Ovary (tissue), 9 donors: Measurements from ENCODE around the gene TXK. TPM values are rescaled to one million over a fixed set of nuclear protein-coding genes. Genes with fewer than 3 reads are reported as not detected.

Experiments
- DNase-seq, 5 donors: peaks; one replicate each; pipeline ENCODE4 v3.0.0-alpha.2; 2019 to 2020
- H3K27ac ChIP-seq, 2 donors: fragments of 200-600 bp; one replicate each; pipeline versions ENCODE4 v1.5.1 to v1.8.0; 2019 to 2022
- H3K27me3 ChIP-seq: fragments of 200-600 bp; one replicate; pipeline ENCODE4 v1.8.0; 2022
- H3K36me3 ChIP-seq: fragments of 200-600 bp; sonication (generic); one replicate; pipeline ENCODE4 v1.5.1; 2019
- H3K4me1 ChIP-seq: one replicate; pipeline ENCODE4 v1.8.1; 2013; ENCODE audit warnings: mild to moderate bottlenecking, moderate library complexity; ENCODE audit not compliant: insufficient read depth
- H3K4me3 ChIP-seq: fragments of 200-600 bp; sonication (generic); one replicate; pipeline ENCODE4 v1.5.1; 2017
- H3K9me3 ChIP-seq, 2 donors: fragments of 200-600 bp in 1 of 2; sonication (generic) in 1 of 2; one replicate each; pipeline versions ENCODE4 v1.5.1 to v1.8.1; 2013 to 2019; ENCODE audit warnings: mild to moderate bottlenecking in 1 of 2, moderate library complexity in 1 of 2
- EP300 ChIP-seq: sonication (generic); formaldehyde crosslinking; IDR thresholded peaks from one replicate; pipeline ENCODE4 v1.6.1; 2017; ENCODE audit warnings: antibody characterized with exemption
- POLR2A ChIP-seq: fragments of 450-650 bp; IDR thresholded peaks from one replicate; pipeline ENCODE4 v1.6.1; 2017; ENCODE audit warnings: antibody characterized with exemption, mild to moderate bottlenecking, moderate library complexity
- WGBS, 3 donors: extraction: QIAGEN DNeasy Blood & Tissue Kit in 1 of 3; methylation state at CpG; one replicate each; pipeline versions ENCODE4 v1.1.5 to v1.1.7; 2013 to 2017; 5-methylcytosine and 5-hydroxymethylcytosine counted together
- intact Hi-C, 4 donors: fragments of 100-400 bp; cut with DNase I; formaldehyde crosslinking; loops; one replicate each; pipeline versions ENCODE4 v1.11.0 to v1.15.1; 2022 to 2023
- polyA plus RNA-seq, 2 donors: library from polyadenylated mRNA; stranded (reverse); fragments of 200-250 nt in 1 of 2; fragments of 350-450 nt in 1 of 2; fragmentation: Illumina TruSeq in 1 of 2; extraction: RNeasy Lipid Tissue Mini Kit (QIAGEN cat#74804) in 1 of 2; gene quantifications; one replicate each; pipeline ENCODE4 v1.2.3, GENCODE V29; 2013 to 2014
- total RNA-seq, 7 donors: library from RNA; depleted of rRNA in 2 of 7; stranded (reverse); fragments of >200 nt in 2 of 7; fragmentation: NEBNext Ultra II Directional in 3 of 7; extraction: Animal tissue kit (Norgen Biotek cat#: 25700) in 3 of 7; gene quantifications; one replicate each; pipeline versions ENCODE4 v1.1.0 to v1.2.4, GENCODE V29; 2016 to 2023
- TF ChIP-seq, protein P1 (sequence below), 3 donors: fragments of 450-650 bp in 2 of 3; fragments of 200-600 bp in 1 of 3; IDR thresholded peaks; one replicate each; pipeline versions ENCODE4 v1.5.1 to v1.8.0; 2016 to 2022; ENCODE audit warnings: antibody characterized with exemption in 3 of 3, mild to moderate bottlenecking in 1 of 3
- donor health status: DM: no; HTN: no; CAD: no; lungs with moderate emphysema.
- donor health status: DM: no; HTN: no; CAD: no.
- donor health status: Bipolar disorder and iron deficiency.
- donor health status: DM: yes; HTN: yes; CAD: no.
- donor health status: DM: no; HTN: no; CAD: no.
- donor health status: DM: yes; HTN: yes; CAD: no.

The TXK gene
- total and polyA plus RNA-seq, 9 donors, result 0.11 to 2.3 (median 0.26) TPM

DNA sequence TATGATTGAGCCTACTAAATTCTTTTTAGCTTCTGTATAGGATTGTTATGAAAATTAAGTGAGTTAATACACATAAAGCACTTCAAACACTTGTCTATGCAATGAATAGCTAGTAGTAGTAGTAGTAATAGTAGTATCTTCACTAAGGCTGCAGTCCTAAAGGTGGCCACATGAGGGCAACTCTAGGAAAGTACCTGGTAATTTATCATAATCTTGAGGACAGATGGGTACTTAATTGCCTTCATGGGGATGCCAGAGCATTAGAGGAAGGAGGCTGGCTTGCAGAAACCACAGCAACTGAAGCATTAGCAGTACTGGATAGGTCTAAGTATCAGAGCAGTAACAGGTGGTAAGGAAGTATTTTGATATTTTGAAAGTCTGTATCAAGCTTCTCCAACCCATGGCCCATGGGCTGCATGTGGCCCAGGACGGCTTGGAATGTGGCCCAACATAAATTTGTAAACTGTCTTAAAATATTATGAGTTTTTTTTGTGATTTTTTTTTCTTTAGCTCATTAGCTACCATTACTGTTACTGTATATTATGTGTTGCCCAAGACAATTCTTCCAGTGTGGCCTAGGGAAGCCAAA lies 100.1 kb downstream of the TXK start:
- TF ChIP-seq EP300 (no peak), POLR2A (no peak)
- TF ChIP-seq, protein P1, sequence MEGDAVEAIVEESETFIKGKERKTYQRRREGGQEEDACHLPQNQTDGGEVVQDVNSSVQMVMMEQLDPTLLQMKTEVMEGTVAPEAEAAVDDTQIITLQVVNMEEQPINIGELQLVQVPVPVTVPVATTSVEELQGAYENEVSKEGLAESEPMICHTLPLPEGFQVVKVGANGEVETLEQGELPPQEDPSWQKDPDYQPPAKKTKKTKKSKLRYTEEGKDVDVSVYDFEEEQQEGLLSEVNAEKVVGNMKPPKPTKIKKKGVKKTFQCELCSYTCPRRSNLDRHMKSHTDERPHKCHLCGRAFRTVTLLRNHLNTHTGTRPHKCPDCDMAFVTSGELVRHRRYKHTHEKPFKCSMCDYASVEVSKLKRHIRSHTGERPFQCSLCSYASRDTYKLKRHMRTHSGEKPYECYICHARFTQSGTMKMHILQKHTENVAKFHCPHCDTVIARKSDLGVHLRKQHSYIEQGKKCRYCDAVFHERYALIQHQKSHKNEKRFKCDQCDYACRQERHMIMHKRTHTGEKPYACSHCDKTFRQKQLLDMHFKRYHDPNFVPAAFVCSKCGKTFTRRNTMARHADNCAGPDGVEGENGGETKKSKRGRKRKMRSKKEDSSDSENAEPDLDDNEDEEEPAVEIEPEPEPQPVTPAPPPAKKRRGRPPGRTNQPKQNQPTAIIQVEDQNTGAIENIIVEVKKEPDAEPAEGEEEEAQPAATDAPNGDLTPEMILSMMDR (IDR thresholded peaks at IDR 0.05), result no peak
- intact Hi-C loops, result no loop called here
- no peaks in the 10 kb centered on the region for H3K9me3 ChIP-seq
- DNase-seq, result no peak
- H3K36me3 ChIP-seq, result no peaks in the 10 kb centered on the region
- no peak overlapping the region for H3K27ac ChIP-seq
- WGBS, 3 donors, result 57 to 88% (median 84%) methylated on average over 1 of the region's 1 CpG
- H3K4me1 ChIP-seq, result no peaks in the 10 kb centered on the region
- H3K4me3 ChIP-seq, result no peak overlapping the region
- no peaks in the 10 kb centered on the region for H3K27me3 ChIP-seq

DNA sequence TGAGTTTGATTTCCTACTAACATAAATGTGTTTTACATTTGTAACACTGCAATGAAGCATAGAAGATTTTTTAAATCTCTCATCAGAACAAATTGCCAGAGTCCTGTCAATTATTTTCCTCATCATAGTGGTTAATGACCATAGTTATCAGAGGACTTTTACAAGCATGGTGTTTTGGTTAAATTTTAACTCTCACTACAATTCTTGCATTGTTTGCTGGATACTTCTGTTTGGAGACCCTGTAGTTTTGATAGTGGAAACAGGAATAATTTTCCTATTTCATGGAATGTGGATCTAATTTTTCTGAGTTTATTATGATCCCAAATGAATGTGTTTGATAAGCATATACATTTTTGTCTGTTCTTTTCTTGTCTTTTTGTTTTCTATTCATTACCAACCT lies 100.6 kb downstream of the TXK start:
- Histone ChIP-seq H3K4me3 (no peak overlapping the region), H3K27me3 (no peaks in the 10 kb centered on the region), H3K36me3 (no peaks in the 10 kb centered on the region), H3K27ac (no peak overlapping the region), H3K4me1 (no peaks in the 10 kb centered on the region), H3K9me3 (no peaks in the 10 kb centered on the region)
- intact Hi-C loops, result no loop called here
- DNase-seq, result no peak
- TF ChIP-seq POLR2A (no peak), EP300 (no peak)
- TF ChIP-seq, protein P1 (IDR thresholded peaks at IDR 0.05), result no peak

GRCh38 chr4:48032721-48033120 lies 101.3 kb downstream of the TXK start:
- no peak overlapping the region for H3K27ac ChIP-seq
- H3K27me3 ChIP-seq, result no peaks in the 10 kb centered on the region
- H3K36me3 ChIP-seq, result no peaks in the 10 kb centered on the region
- no peak for TF ChIP-seq POLR2A
- TF ChIP-seq, protein P1 (IDR thresholded peaks at IDR 0.05), result no peak
- TF ChIP-seq EP300, result no peak
- H3K4me1 ChIP-seq, result no peaks in the 10 kb centered on the region
- no peak for DNase-seq
- H3K9me3 ChIP-seq, result no peaks in the 10 kb centered on the region
- intact Hi-C loops, result no loop called here
- H3K4me3 ChIP-seq, result no peak overlapping the region

DNA sequence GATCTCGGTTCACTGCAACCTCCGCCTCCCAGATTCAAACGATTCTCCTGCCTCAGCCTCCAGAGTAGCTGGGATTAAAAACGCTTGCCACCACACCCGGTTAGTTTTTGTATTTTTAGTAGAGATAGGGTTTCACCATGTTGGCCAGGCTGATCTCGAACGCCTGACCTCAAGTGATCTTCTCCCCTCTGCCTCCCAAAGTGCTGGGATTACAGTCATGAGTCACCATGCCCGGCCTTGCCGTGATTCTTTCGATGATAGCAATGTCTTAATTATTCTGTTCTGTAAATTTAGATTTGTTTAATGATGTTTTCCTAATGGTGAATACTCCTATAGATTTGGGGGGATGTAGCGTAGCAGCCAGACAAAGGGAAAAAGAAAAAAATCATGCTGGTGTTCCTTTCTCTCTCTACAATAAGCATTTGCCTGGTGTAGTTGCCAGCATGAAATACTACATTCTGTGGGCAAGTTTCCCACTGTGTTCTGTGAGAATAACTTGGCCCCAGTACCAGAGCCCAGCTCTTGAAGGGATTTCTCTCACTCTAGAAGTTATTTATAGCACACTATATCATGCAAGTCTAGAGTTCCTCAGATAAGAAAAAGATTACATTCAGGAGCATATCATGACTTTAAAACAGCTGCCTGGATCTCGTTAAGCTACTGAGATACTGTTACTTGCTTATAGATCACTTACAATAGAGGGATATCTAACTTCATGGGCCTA lies 102.1 kb downstream of the TXK start:
- Histone ChIP-seq H3K36me3 (no peaks in the 10 kb centered on the region), H3K4me1 (no peaks in the 10 kb centered on the region), H3K27ac (no peak overlapping the region), H3K27me3 (no peaks in the 10 kb centered on the region), H3K9me3 (no peaks in the 10 kb centered on the region), H3K4me3 (no peak overlapping the region)
- TF ChIP-seq EP300, result no peak
- TF ChIP-seq POLR2A, result no peak
- TF ChIP-seq, protein P1 (IDR thresholded peaks at IDR 0.05), result no peak
- intact Hi-C loops, result no loop called here
- WGBS, 3 donors, result 75 to 78% (median 77%) methylated on average over 12 of the region's 12 CpGs
- no peak for DNase-seq
